Small intestine (tissue), 7 donors: ENCODE data around the gene NOD2. TPM values are rescaled to one million over a fixed set of nuclear protein-coding genes. Genes with fewer than 3 reads are reported as not detected.

Experiments
- DNase-seq, 2 donors: peaks; one replicate each; pipeline versions ENCODE4 v3.0.0 to v3.0.0-alpha.2; 2013
- FAIRE-seq: peaks from 2 replicates; lab custom pipeline; 2012; peaks lifted over from hg19 to GRCh38; lab: Jason Lieb, UNC
- H3K27ac ChIP-seq, 3 donors: one replicate each; pipeline ENCODE4 v1.5.1; 2013; ENCODE audit warnings: low read length in 2 of 3, mild to moderate bottlenecking in 2 of 3, control low read depth in 1 of 3, inconsistent platforms in 1 of 3, low read depth in 1 of 3, moderate library complexity in 1 of 3
- H3K27me3 ChIP-seq, 3 donors: one replicate each; pipeline ENCODE4 v1.6.1; 2013; ENCODE audit warnings: low read length in 3 of 3, inconsistent platforms in 1 of 3; ENCODE audit not compliant: control insufficient read depth in 3 of 3, insufficient read depth in 3 of 3
- H3K36me3 ChIP-seq, 3 donors: one replicate each; pipeline ENCODE4 v1.6.1; 2013; ENCODE audit warnings: low read length in 3 of 3, inconsistent platforms in 1 of 3, low read depth in 1 of 3, mild to moderate bottlenecking in 1 of 3, moderate library complexity in 1 of 3; ENCODE audit not compliant: control insufficient read depth in 3 of 3, insufficient read depth in 2 of 3
- H3K4me1 ChIP-seq, 3 donors: one replicate each; pipeline ENCODE4 v1.6.1; 2013; ENCODE audit warnings: low read length in 2 of 3, inconsistent platforms in 1 of 3, low read depth in 1 of 3, mild to moderate bottlenecking in 1 of 3, moderate library complexity in 1 of 3; ENCODE audit not compliant: control insufficient read depth in 3 of 3, insufficient read depth in 2 of 3
- H3K4me3 ChIP-seq, 3 donors: one replicate each; pipeline ENCODE4 v1.5.1; 2013; ENCODE audit warnings: low read length in 3 of 3, control low read depth in 1 of 3, inconsistent platforms in 1 of 3, low read depth in 1 of 3, mild to moderate bottlenecking in 1 of 3, moderate library complexity in 1 of 3
- H3K9me3 ChIP-seq, 2 donors: one replicate each; pipeline ENCODE4 v1.6.1; 2013; ENCODE audit warnings: low read depth in 1 of 2, low read length in 1 of 2; ENCODE audit not compliant: control insufficient read depth in 2 of 2, insufficient read depth in 1 of 2
- WGBS, 3 donors: extraction: QIAGEN DNeasy Blood & Tissue Kit; methylation state at CpG; one replicate each; pipeline ENCODE4 v1.1.7; 2013; 5-methylcytosine and 5-hydroxymethylcytosine counted together
- polyA plus RNA-seq, 4 donors: library from polyadenylated mRNA; stranded (reverse) in 3 of 4; unstranded in 1 of 4; fragments of 200-250 nt in 3 of 4; fragments of 120-200 nt in 1 of 4; gene quantifications; one replicate each; pipeline versions ENCODE4 v1.2.1 to v1.2.3, GENCODE V29; 2013
- donor health status: healthy with polysubstance abuse.
- donor health status: control.
- donor health status: control.
- donor health status: Bipolar disorder and iron deficiency.
- donor health status: healthy.

Gene NOD2
- polyA plus RNA-seq, 4 donors = 0.54 to 0.81 (median 0.58) TPM; not detected in 1

DNA sequence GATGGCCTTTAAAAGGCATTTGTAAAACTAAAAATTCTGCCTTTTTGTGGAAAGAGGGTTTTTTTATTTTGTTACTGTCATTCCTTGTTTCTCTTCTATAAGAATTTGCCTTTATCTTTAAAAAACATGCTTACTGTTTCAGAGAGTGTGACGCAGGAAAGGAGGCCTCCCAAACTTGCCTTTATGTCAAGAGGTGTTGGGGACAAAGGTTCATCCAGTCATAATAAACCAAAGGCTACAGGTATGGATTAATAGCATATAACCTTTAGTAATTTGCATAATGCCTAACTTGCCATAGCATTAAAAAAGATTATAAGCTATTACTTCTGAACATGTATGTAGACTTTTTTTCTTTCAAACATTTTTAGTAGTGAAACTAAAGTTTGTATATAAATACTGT is 82.6 kb downstream of the NOD2 start:
- Histone ChIP-seq H3K36me3 (peaks cover 3 to 6% (median 4%) of the 10 kb centered on the region in 3 donors), H3K9me3 (no peaks in the 10 kb centered on the region), H3K4me3 (no peak overlapping the region), H3K27ac (peak overlapping the region in 1 of 3 donors; percentile 37), H3K27me3 (no peaks in the 10 kb centered on the region), H3K4me1 (peaks cover 0 to 4% (median 0%) of the 10 kb centered on the region in 3 donors)
- 14 to 61% (median 37%) methylated on average over 1 of the region's 1 CpG for WGBS, 3 donors
- DNase-seq (peak; percentile 74 to 82), FAIRE-seq (peak; percentile 5)

DNA sequence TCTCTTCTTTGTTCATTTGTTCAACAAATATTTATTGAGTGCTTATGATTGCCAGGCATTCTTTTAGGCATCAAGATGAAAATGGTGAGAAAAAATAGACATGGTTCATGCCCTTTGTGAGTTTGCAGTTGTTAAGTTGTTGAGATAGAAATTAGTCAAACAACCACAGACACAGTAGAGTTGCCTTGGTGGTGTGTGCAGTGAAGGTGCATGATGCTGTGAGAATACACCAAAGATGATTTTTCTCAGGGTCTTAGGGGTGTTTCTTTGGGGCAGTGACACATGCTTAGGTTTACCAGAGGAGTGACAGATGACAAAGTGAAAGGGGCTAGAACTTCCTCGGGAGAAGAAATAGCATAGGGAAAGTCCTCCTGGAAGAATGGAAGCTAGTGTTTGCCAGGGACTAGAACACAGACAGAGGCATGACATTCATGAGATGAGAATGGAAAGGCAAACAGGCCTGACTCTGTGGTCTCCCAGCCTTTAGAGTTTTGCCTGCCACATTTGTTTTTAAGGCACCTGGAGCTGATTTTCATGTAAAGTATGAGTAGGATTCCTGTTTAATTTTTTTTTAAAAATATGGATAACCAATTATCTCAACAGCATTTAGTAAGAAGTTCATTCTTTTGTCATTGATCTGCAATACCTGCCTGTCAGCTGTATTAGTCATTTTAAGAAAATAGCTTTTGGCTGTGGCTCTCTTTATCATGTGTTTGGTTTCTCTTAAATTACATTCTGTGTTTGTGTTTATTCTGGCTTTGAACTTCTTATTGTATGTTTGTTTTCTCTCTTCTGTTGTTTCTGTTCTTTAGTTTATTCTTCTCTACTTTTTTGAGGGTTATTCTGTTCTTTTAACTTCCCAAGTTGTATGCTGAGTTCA is 85.1 kb downstream of the NOD2 start:
- H3K36me3 ChIP-seq = peaks cover 5 to 13% (median 8%) of the 10 kb centered on the region in 3 donors
- no peak overlapping the region for H3K27ac ChIP-seq
- no peak for FAIRE-seq
- WGBS, 3 donors = 48 to 52% (median 50%) methylated on average over 1 of the region's 1 CpG
- no peak for DNase-seq
- H3K9me3 ChIP-seq = no peaks in the 10 kb centered on the region
- no peak overlapping the region for H3K4me3 ChIP-seq
- H3K4me1 ChIP-seq = peaks cover 0 to 4% (median 0%) of the 10 kb centered on the region in 3 donors
- no peaks in the 10 kb centered on the region for H3K27me3 ChIP-seq

- no peak overlapping the region for H3K4me3 ChIP-seq
- H3K36me3 ChIP-seq = peaks cover 5 to 11% (median 9%) of the 10 kb centered on the region in 3 donors
- no peaks in the 10 kb centered on the region for H3K27me3 ChIP-seq
- no peaks in the 10 kb centered on the region for H3K9me3 ChIP-seq
- DNase-seq = no peak
- 85 to 95% (median 91%) methylated on average over 7 of the region's 7 CpGs for WGBS, 3 donors
- H3K4me1 ChIP-seq = peaks cover 0 to 4% (median 0%) of the 10 kb centered on the region in 3 donors
- no peak for FAIRE-seq
- peak overlapping the region in 1 of 3 donors; percentile 73 for H3K27ac ChIP-seq
These were observed 87.6 kb downstream of the NOD2 start for GRCh38 chr16:50781043-50781442.

DNA sequence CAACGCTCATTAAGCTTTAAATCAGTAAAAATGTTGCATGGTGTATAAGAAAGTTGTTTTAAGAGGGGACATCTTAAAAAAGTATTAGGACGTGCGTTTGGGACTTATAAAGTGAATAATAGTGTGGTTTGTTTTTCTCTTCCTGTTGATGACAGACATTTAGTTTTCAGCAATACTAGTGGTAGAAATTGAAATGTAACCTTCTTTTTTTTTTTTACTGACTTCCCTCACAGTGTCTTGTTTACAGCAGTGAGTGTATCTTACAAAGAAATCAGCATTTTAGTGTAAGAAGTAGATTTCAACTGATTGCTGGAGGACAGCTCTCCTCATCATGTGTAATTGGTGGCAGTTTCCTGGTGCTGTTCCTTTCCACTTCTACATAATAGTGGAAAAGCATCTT is 88.1 kb downstream of the NOD2 start:
- 76 to 85% (median 79%) methylated on average over 3 of the region's 3 CpGs for WGBS, 3 donors
- FAIRE-seq = no peak
- Histone ChIP-seq H3K9me3 (no peaks in the 10 kb centered on the region), H3K27ac (no peak overlapping the region), H3K27me3 (no peaks in the 10 kb centered on the region), H3K36me3 (peaks cover 5 to 13% (median 9%) of the 10 kb centered on the region in 3 donors), H3K4me1 (peaks cover 0 to 4% (median 0%) of the 10 kb centered on the region in 3 donors), H3K4me3 (no peak overlapping the region)
- no peak for DNase-seq

Other genes with a start within 250 kb of the NOD2 start
- gene NKD1, start 145.2 kb upstream of the NOD2 start, polyA plus RNA-seq = 1 to 10 TPM in 2 of 4 donors, under 1 TPM in 2; 0.22 to 2.9 (median 1.3) TPM
- 1 to 10 TPM in 3 of 4 donors, under 1 TPM in 1; 0.22 to 3.0 (median 1.3) TPM for gene SNX20, start 12.3 kb upstream of the NOD2 start, polyA plus RNA-seq
- 10 to 100 TPM in 1 of 4 donors, 1 to 10 TPM in 3; 6.0 to 18.4 (median 7.6) TPM for gene CYLD, start 48.5 kb downstream of the NOD2 start, polyA plus RNA-seq